ENCODE data around the gene GATA2.

The GATA2 gene

DNA sequence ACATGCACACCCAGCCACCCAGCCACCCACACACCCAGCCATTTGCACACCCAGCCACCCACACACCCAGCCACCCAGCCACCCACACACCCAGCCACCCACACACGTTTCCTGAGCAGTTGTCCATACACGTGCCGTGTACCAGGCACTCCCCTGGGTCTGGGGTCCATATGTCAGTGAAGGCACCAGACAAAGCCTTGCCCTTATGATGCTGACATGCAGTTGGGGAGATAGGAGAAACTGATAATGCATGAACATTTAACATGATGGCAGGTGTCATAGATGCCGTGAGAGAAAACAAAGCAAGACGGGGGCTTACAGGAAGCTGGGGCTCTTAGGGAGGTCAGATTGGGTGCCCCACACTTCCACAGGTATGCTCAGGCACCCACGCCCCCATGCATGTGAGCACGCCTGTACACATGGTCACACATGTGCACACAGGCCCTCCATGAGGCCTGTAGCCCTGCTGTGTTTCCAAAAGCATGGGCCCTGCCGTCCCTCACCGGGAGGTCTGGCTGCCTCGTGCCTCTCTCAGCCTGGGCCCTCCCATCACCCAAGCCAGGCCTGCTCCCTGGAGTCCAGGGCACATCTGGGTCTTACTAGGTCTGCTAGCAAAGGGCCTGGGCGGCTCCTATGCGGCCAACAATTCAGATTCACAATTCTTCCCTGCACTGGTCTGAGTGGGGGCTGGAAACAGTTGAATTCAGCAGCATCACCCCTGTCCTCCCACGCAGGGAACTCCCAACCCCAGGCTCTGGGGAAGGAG is 22.7 kb downstream of the GATA2 start:
- no peak overlapping the region for H3K4me3 ChIP-seq (ENCODE audit: low read depth, low read length)
- H3K27ac ChIP-seq (ENCODE audit: low read depth, low read length): no peak overlapping the region
- H3K9me3 ChIP-seq (ENCODE audit: control insufficient read depth, insufficient read depth, low read length): no peaks in the 10 kb centered on the region
- H3K4me1 ChIP-seq (ENCODE audit: control insufficient read depth, insufficient read depth, low read length): peaks cover 19% of the 10 kb centered on the region
- no peak overlapping the region for H3K9ac ChIP-seq (ENCODE audit: low read depth, low read length)
- no peaks in the 10 kb centered on the region for H3K36me3 ChIP-seq (ENCODE audit: control insufficient read depth, insufficient read depth, low read length)
- H3K27me3 ChIP-seq (ENCODE audit: control insufficient read depth, insufficient read depth, low read length): peaks cover 89% of the 10 kb centered on the region

DNA sequence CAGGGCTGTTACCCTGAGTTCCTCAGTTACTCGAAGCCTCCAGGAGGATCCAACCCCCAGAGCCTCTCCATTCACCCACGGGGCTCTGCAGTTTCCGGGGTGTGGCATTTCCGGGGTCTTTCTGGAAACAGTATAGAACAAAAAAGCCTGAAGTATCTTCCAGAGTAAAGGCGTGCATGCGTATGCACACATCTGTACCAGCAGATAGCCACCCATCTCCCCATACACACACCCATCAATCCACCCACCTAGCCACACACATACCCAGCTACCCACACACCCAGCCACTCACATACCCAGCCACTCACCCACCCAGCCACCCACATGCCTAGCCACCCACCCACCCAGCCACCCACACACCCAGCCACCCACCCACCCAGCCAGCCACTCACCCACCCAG is 23.4 kb downstream of the GATA2 start:
- Histone ChIP-seq H3K27me3 (ENCODE audit: control insufficient read depth, insufficient read depth, low read length) (peaks cover 89% of the 10 kb centered on the region), H3K9ac (ENCODE audit: low read depth, low read length) (no peak overlapping the region), H3K4me3 (ENCODE audit: low read depth, low read length) (no peak overlapping the region), H3K9me3 (ENCODE audit: control insufficient read depth, insufficient read depth, low read length) (no peaks in the 10 kb centered on the region), H3K27ac (ENCODE audit: low read depth, low read length) (no peak overlapping the region), H3K4me1 (ENCODE audit: control insufficient read depth, insufficient read depth, low read length) (peaks cover 12% of the 10 kb centered on the region), H3K36me3 (ENCODE audit: control insufficient read depth, insufficient read depth, low read length) (no peaks in the 10 kb centered on the region)

- Histone ChIP-seq H3K27ac (ENCODE audit: low read depth, low read length) (no peak overlapping the region), H3K4me3 (ENCODE audit: low read depth, low read length) (no peak overlapping the region), H3K9me3 (ENCODE audit: control insufficient read depth, insufficient read depth, low read length) (no peaks in the 10 kb centered on the region), H3K4me1 (ENCODE audit: control insufficient read depth, insufficient read depth, low read length) (peaks cover 6% of the 10 kb centered on the region), H3K36me3 (ENCODE audit: control insufficient read depth, insufficient read depth, low read length) (no peaks in the 10 kb centered on the region), H3K27me3 (ENCODE audit: control insufficient read depth, insufficient read depth, low read length) (peaks cover 89% of the 10 kb centered on the region), H3K9ac (ENCODE audit: low read depth, low read length) (no peak overlapping the region)
Observed at GRCh38 chr3:128468791-128469527, 24.0 kb downstream of the GATA2 start.

GRCh38 chr3:128468285-128468790 is 24.7 kb downstream of the GATA2 start:
- Histone ChIP-seq H3K36me3 (ENCODE audit: control insufficient read depth, insufficient read depth, low read length) (no peaks in the 10 kb centered on the region), H3K9me3 (ENCODE audit: control insufficient read depth, insufficient read depth, low read length) (no peaks in the 10 kb centered on the region), H3K9ac (ENCODE audit: low read depth, low read length) (no peak overlapping the region), H3K4me1 (ENCODE audit: control insufficient read depth, insufficient read depth, low read length) (0 out of 2 replicates have a peak, but pooled peaks cover 2% of the 10 kb centered on the region), H3K4me3 (ENCODE audit: low read depth, low read length) (no peak overlapping the region), H3K27me3 (ENCODE audit: control insufficient read depth, insufficient read depth, low read length) (peaks cover 87% of the 10 kb centered on the region), H3K27ac (ENCODE audit: low read depth, low read length) (no peak overlapping the region)

- Histone ChIP-seq H3K4me1 (ENCODE audit: control insufficient read depth, insufficient read depth, low read length) (no peaks in the 10 kb centered on the region), H3K4me3 (ENCODE audit: low read depth, low read length) (no peak within 1 kb of the TSS), H3K9ac (ENCODE audit: low read depth, low read length) (no peak within 1 kb of the TSS), H3K27ac (ENCODE audit: low read depth, low read length) (no peak within 1 kb of the TSS), H3K36me3 (ENCODE audit: control insufficient read depth, insufficient read depth, low read length) (no peaks in the 10 kb centered on the region), H3K9me3 (ENCODE audit: control insufficient read depth, insufficient read depth, low read length) (no peaks in the 10 kb centered on the region), H3K27me3 (ENCODE audit: control insufficient read depth, insufficient read depth, low read length) (peaks cover 74% of the 10 kb centered on the region)
Observed at GRCh38 chr3:128466840-128467541, 26.0 kb downstream of the GATA2 start, which contains the start of gene DNAJB8. DNAJB8 (minus strand) TSS chr3:128466890; CDS start chr3:128463245, 3,645 bp downstream.

DNA sequence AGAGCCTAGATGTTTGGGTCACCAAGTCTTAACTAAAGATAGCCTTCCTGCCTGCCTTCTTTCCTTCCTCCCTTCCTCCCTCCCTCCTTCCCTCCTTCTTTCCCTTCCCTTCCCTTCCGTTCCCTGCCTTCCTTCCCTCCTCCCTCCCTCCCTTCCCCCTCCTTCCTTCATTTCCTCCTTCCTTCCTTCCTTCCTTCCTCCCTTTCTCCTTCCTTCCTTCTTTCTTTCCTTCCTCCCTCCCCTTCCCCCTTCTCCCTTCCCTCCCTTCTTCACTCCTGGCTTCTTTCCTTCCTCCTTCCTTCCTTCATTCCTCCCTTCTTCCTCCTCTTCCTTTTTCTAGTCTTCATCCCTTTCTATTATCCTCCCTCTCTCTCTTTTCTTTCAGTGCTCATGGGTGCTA is 28.3 kb downstream of the GATA2 start:
- Histone ChIP-seq H3K27ac (ENCODE audit: low read depth, low read length) (no peak overlapping the region), H3K36me3 (ENCODE audit: control insufficient read depth, insufficient read depth, low read length) (no peaks in the 10 kb centered on the region), H3K4me1 (ENCODE audit: control insufficient read depth, insufficient read depth, low read length) (no peaks in the 10 kb centered on the region), H3K9ac (ENCODE audit: low read depth, low read length) (no peak overlapping the region), H3K27me3 (ENCODE audit: control insufficient read depth, insufficient read depth, low read length) (peaks cover 60% of the 10 kb centered on the region), H3K4me3 (ENCODE audit: low read depth, low read length) (no peak overlapping the region), H3K9me3 (ENCODE audit: control insufficient read depth, insufficient read depth, low read length) (no peaks in the 10 kb centered on the region)

DNA sequence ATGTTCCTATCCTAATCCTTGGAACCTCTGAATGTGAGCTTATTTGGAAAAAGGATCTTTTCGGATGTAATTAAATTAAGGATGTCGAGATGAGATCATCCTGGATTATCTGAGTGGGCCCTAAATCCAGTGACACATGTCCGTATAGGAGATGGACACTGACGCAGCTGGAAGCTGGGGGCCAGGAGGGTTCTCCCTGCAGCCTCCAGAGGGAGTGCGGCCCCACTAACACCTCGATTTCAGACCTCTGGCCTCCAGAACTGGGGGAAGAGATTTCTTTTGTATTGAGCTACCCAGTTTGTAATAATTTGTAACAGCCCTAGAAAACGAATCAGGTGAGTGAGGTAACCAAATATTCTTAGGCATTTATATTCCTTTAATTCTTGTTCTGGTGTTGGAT is 28.8 kb downstream of the GATA2 start:
- H3K4me3 ChIP-seq (ENCODE audit: low read depth, low read length): no peak overlapping the region
- H3K36me3 ChIP-seq (ENCODE audit: control insufficient read depth, insufficient read depth, low read length): no peaks in the 10 kb centered on the region
- no peaks in the 10 kb centered on the region for H3K9me3 ChIP-seq (ENCODE audit: control insufficient read depth, insufficient read depth, low read length)
- H3K4me1 ChIP-seq (ENCODE audit: control insufficient read depth, insufficient read depth, low read length): no peaks in the 10 kb centered on the region
- no peak overlapping the region for H3K27ac ChIP-seq (ENCODE audit: low read depth, low read length)
- no peak overlapping the region for H3K9ac ChIP-seq (ENCODE audit: low read depth, low read length)
- H3K27me3 ChIP-seq (ENCODE audit: control insufficient read depth, insufficient read depth, low read length): peaks cover 56% of the 10 kb centered on the region

DNA sequence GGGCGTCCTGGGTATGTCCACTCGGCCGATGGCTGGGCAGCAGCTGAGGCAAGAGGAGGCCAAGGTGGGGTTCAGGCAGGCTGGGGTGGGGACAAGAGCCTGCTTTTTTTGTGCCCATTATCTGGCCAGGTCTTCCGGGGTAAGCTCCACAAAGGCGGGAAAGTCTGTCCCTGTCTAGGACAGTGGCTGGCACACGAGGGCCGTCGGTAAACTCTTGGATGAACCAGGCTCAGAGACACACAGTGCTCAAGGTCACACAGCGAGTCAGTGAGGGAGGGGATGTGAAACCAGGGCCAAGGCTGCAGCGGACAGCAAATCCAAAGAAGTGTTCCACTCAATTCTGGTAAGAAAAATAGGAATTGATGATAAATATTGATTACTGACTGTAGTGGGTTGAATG is 29.2 kb downstream of the GATA2 start:
- H3K36me3 ChIP-seq (ENCODE audit: control insufficient read depth, insufficient read depth, low read length): no peaks in the 10 kb centered on the region
- H3K27me3 ChIP-seq (ENCODE audit: control insufficient read depth, insufficient read depth, low read length): peaks cover 52% of the 10 kb centered on the region
- no peaks in the 10 kb centered on the region for H3K9me3 ChIP-seq (ENCODE audit: control insufficient read depth, insufficient read depth, low read length)
- H3K4me1 ChIP-seq (ENCODE audit: control insufficient read depth, insufficient read depth, low read length): no peaks in the 10 kb centered on the region
- no peak overlapping the region for H3K9ac ChIP-seq (ENCODE audit: low read depth, low read length)
- H3K27ac ChIP-seq (ENCODE audit: low read depth, low read length): no peak overlapping the region
- H3K4me3 ChIP-seq (ENCODE audit: low read depth, low read length): no peak overlapping the region

DNA sequence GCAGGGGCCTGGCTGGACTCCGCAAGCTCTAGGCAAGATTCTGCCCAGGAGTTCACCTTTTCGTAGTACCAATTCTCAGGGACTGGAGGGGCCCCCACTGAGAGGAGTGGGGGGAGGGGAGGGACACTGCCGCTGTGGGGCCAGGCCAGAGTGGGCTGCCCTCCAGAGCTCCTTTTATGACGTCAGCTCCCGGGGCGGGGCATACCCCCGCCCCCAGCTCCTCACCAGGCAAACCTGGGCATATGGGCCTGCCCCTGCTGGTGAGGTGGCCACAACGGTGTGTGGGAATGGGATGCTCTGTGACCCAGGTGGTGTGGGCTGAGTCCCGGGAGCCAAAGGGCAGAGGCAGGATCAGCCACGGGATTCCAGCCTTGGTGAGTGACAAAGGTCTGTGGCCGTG is 29.6 kb downstream of the GATA2 start:
- H3K27ac ChIP-seq (ENCODE audit: low read depth, low read length): no peak overlapping the region
- no peaks in the 10 kb centered on the region for H3K36me3 ChIP-seq (ENCODE audit: control insufficient read depth, insufficient read depth, low read length)
- H3K4me1 ChIP-seq (ENCODE audit: control insufficient read depth, insufficient read depth, low read length): no peaks in the 10 kb centered on the region
- no peak overlapping the region for H3K9ac ChIP-seq (ENCODE audit: low read depth, low read length)
- H3K9me3 ChIP-seq (ENCODE audit: control insufficient read depth, insufficient read depth, low read length): no peaks in the 10 kb centered on the region
- peaks cover 49% of the 10 kb centered on the region for H3K27me3 ChIP-seq (ENCODE audit: control insufficient read depth, insufficient read depth, low read length)
- H3K4me3 ChIP-seq (ENCODE audit: low read depth, low read length): no peak overlapping the region

GRCh38 chr3:128462931-128463330 is 30.1 kb downstream of the GATA2 start:
- no peak overlapping the region for H3K4me3 ChIP-seq (ENCODE audit: low read depth, low read length)
- H3K36me3 ChIP-seq (ENCODE audit: control insufficient read depth, insufficient read depth, low read length): no peaks in the 10 kb centered on the region
- H3K27me3 ChIP-seq (ENCODE audit: control insufficient read depth, insufficient read depth, low read length): peaks cover 49% of the 10 kb centered on the region
- no peak overlapping the region for H3K27ac ChIP-seq (ENCODE audit: low read depth, low read length)
- no peak overlapping the region for H3K9ac ChIP-seq (ENCODE audit: low read depth, low read length)
- H3K4me1 ChIP-seq (ENCODE audit: control insufficient read depth, insufficient read depth, low read length): no peaks in the 10 kb centered on the region
- no peaks in the 10 kb centered on the region for H3K9me3 ChIP-seq (ENCODE audit: control insufficient read depth, insufficient read depth, low read length)
